Neural cell (in vitro differentiated cells): ENCODE results near the gene MAP4K2.

Experiments
- CTCF ChIP-seq: fragments of 450-650 bp; IDR thresholded peaks from 2 replicates; pipeline ENCODE4 v1.5.1; 2014; ENCODE audit warnings: antibody characterized with exemption, mild to moderate bottlenecking, moderate library complexity; ENCODE audit not compliant: poor library complexity, severe bottlenecking
- EP300 ChIP-seq: fragments of 450-650 bp; conservative IDR thresholded peaks from 2 replicates; pipeline ENCODE4 v1.6.1; 2014; ENCODE audit warnings: antibody characterized with exemption, mild to moderate bottlenecking, moderate library complexity; ENCODE audit not compliant: poor library complexity, severe bottlenecking
- EZH2 ChIP-seq: fragments of 200-600, 300-800 bp; shearing (Covaris generic), sonication (generic); IDR thresholded peaks from 2 replicates; pipeline ENCODE4 v1.6.1; 2014; ENCODE audit warnings: antibody characterized with exemption, low read length, borderline replicate concordance, mild to moderate bottlenecking; ENCODE audit not compliant: insufficient read depth, poor library complexity, severe bottlenecking
- MXI1 ChIP-seq: fragments of 450-650 bp; conservative IDR thresholded peaks from 2 replicates; pipeline ENCODE4 v1.6.1; 2014; ENCODE audit warnings: antibody characterized with exemption, mild to moderate bottlenecking; ENCODE audit not compliant: poor library complexity, severe bottlenecking
- POLR2AphosphoS5 ChIP-seq: IDR thresholded peaks from 2 replicates; pipeline ENCODE4 v1.6.1; 2012
- RAD21 ChIP-seq: fragments of 450-650 bp; conservative IDR thresholded peaks from 2 replicates; pipeline ENCODE4 v1.6.1; 2014; ENCODE audit warnings: antibody characterized with exemption, mild to moderate bottlenecking, moderate library complexity
- REST ChIP-seq: IDR thresholded peaks from 2 replicates; pipeline ENCODE4 v1.6.1; 2012; ENCODE audit warnings: borderline replicate concordance
- SMC3 ChIP-seq: fragments of 450-650 bp; conservative IDR thresholded peaks from 2 replicates; pipeline ENCODE4 v1.6.1; 2014; ENCODE audit warnings: antibody characterized with exemption, mild to moderate bottlenecking, moderate library complexity; ENCODE audit not compliant: poor library complexity
- TAF1 ChIP-seq: IDR thresholded peaks from 2 replicates; pipeline ENCODE4 v1.6.1; 2012; ENCODE audit warnings: low read depth

GRCh38 chr11:64735725-64736259 lies 67.2 kb downstream of the MAP4K2 start:
- no peak for TF ChIP-seq SMC3
- no peak for TF ChIP-seq CTCF
- no peak for TF ChIP-seq TAF1
- no peak for TF ChIP-seq RAD21
- no peak for TF ChIP-seq EZH2
- no peak for TF ChIP-seq EP300
- no peak for TF ChIP-seq REST
- TF ChIP-seq POLR2AphosphoS5, result no peak
- no peak for TF ChIP-seq MXI1
